ENCODE data around the gene RPS14.

RPS14 gene

DNA sequence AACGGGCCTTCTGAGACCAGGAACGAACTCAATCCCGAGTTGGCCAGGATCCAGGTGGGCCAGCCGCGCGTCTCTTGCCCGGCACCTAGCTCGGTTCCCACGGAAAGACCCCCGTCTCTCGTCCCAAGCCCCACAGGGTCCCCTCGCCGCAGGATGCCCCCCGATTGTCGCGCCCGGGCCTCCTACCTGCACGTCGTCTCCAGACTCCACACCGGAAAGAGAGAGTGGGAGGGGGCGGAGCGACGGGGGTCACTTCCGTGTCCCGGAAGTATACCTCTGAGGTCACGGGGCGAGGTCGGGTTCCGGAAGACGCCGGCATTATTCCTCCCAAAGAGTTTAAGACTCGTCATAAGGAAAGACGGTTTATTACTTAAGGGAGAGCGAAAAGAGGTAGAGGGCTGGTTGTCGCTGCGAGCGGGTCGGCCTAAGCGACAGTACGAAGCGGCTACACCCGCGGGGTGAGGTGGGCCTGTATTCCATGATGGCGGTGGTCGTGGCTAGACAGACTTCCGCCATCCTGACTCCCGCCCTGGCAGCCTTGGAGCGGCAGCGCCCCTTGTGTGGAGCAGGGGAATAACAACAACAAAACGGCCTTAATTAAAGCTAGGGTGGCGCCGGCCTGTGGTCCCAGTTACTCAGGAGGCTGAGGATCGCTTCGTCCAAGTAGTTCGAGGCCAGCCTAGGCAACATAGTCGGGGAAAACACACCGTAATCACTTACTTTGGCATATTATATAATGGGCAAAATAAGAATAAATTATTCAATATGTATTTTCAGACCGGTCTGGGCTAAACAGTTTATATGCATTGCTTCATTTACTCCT, at the start of gene RPS14:
Gene RPS14 (minus strand): TSS at position 223 of the 823 bp plus-strand sequence. CDS start 2,006 bp downstream, outside the sequence.
- peak; percentile 91 to 92 for ATAC-seq

DNA sequence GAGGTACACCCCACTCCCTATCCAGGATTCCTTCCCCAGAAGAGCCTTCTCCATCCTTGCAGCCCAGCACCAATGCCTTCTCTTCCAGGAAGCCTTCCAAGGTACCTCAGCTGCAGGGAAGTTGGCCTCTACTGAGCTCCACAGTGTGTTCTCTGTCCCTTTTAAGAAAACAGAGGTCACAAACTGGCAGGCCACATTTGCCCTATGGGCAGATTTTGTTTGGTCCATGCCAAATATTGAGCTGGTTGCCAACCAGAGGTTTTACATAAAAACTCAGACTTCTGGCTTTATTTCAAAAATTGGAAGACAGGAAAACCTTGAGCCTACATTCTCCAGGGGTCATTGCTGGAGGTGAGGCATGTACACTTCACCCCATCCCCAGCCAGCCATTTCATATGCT, 49.4 kb upstream of the RPS14 start:
- ATAC-seq, result no peak

DNA sequence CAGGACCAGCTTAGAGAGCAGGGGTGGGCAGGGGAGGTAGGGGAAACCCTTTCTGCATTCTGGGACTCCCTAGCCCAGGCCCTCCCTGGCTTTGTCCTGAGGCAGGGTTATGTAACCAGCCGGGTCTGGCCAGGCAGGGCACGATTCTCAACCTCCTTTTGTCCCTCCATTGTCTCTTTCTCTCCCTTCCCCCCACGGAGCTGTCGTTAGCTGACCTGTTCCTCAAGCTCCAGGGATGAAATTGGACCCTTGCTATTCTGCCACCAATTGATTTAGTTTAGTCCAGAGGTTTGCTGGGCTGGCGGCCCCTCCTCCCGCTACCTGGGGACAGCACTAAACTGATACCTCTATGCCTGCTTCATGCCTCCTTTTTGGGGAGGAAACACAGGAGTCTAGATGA, 49.0 kb upstream of the RPS14 start:
- no peak for ATAC-seq

DNA sequence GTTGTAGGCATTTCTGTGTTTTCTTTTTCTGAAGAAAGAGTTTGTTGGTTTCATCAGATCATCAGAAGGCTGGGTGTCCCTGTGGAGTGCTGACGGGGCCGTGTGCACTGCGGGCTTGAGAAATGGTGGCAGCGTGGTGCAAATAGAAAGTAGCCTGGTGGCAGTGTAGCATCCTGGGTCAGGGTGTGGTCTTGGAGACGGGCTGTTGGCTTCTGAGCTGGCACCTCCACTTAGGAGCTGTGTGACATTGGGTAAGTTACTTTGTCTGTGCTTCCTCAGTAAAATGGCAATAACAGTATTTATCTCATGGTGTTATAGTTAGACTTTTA, 48.4 kb upstream of the RPS14 start:
- ATAC-seq, result no peak

DNA sequence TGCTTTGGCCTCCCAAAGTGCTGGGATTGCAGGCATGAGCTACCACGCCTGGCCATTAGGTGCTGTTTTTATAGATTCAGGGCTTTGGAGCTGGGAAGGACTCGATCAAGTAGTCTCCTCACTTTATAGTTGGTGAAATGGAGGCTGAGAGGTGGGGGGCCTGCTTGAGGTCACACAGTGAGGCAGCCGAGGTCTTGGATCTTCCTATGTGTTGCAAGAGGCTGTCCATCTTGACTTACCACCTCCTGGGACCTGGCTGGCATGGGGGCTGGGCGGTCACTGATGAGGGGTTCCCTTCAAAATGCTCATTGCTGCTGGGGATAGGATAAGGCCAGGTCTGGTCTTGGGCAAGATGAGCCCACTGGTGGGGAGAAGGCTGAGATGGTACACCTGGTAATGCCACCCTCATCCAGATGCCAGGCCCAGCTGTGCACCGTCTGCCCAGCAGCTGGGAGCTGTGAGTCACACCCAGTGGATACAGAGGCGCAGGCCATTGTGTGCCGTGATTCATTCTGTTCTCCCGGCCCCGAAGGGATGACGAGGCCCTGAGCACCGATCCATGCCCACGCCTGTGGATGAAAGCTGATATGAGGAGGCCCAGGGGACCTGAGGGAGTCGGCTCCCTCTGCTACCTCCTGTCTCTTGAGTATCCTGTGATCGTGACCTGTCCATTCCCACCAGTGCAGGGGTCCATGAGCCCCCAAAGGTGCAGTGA, 47.9 kb upstream of the RPS14 start:
- no peak for ATAC-seq

DNA sequence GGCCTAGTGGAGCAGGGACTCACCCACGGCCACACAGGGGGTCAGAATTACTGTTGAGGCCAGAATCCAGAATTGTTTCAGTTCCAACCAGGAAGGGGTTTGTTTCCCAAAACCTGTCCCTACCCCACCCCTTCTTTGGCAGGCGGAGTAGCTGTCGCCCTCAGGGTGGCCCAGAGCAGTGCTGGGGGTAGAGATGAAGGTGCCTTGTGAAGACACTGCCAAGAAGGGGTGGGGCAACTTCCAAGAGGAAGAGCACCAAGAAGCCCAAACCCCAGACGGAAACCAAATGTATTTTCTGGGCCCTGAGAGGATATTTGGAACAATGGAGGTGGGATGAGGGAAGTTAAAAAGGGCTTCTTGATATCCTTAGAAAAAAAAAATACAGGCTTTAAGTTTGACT, 47.0 kb upstream of the RPS14 start:
- ATAC-seq, result no peak

GRCh38 chr5:150496098-150496497, 46.6 kb upstream of the RPS14 start:
- no peak for ATAC-seq

DNA sequence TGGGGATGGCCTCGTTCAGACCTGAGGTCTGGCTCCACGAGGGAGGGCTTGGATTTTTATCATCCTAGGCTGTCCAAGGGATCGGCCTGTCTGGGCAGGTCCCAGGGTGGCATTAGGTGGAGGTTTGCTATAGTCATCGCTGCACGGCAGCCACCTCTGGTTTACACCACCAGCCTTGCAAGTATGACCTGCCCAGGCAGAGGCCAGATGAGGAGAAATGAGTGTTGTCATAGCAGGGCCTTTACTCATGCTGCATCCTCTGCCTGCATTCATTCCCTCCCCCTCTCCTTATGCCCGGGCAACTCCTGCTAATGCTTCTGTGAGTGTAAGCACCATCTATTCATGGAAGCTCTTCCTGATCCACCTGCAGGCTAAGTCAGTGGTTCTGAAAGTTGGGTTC, 43.1 kb upstream of the RPS14 start:
- no peak for ATAC-seq

DNA sequence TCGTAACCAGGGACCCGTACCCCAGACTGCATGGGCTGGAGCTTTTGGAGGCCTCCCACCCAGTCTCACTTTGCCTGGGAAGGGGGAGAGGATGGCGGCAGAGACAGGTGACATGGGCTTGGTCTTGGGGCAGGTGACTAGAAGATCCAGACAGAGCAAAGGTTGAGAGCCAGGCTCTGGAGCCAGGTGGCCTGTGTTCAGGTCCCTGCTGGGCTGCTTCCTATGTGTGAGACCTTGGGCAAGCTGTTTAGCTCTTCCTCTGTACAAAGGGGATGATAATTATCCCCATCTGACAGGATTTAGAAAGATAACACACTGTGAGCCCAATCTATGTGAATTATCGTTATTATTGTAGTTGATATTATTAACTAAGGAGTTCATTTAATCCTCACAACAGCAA, 42.3 kb upstream of the RPS14 start:
- no peak for ATAC-seq

DNA sequence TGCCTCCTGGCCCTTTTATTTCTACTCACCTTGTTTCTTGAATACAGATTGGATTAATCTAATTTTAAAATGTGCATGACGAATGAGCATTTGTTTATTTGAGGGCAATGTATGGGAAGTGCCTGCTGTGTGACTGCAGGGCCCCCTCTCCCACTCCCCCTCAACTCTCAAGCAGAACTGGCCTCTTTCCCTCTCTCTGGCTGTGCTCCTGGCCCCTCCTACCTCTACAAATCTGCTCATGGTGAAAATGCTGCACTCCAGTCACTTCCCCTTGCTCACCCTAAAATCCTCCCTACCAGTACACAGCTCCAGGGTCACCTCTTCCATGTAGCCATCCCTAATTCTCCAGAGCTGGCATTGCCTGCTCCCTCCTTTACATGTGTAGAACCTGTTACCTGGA, 41.2 kb upstream of the RPS14 start:
- no peak for ATAC-seq

DNA sequence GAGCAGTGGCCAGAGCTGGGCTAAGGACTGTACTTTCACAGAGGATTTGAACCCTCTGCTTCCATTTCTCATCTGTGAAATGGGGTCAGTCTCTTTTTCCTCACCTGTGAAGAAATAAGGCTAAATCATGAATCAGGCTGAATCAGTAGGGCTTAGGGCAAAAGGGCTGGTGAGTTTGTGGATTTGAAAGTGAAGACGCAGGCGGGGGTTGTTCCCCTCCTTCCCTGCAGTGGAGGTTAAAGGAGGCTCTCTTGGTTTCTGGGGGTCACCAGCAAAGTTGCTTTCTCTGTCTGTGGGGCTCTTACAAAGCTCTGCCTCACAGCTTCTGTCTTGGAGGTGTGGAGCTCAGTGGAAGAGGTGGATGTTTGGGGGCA, 40.7 kb upstream of the RPS14 start:
- no peak for ATAC-seq

- no peak for ATAC-seq
Measured at GRCh38 chr5:150489360-150490295, 40.1 kb upstream of the RPS14 start.

- ATAC-seq, result no peak
Measured at GRCh38 chr5:150488519-150489359, 39.2 kb upstream of the RPS14 start.

GRCh38 chr5:150487199-150488061, 37.9 kb upstream of the RPS14 start:
- ATAC-seq, result no peak

GRCh38 chr5:150486402-150487198, 37.1 kb upstream of the RPS14 start:
- peak; percentile 32 to 39 for ATAC-seq

DNA sequence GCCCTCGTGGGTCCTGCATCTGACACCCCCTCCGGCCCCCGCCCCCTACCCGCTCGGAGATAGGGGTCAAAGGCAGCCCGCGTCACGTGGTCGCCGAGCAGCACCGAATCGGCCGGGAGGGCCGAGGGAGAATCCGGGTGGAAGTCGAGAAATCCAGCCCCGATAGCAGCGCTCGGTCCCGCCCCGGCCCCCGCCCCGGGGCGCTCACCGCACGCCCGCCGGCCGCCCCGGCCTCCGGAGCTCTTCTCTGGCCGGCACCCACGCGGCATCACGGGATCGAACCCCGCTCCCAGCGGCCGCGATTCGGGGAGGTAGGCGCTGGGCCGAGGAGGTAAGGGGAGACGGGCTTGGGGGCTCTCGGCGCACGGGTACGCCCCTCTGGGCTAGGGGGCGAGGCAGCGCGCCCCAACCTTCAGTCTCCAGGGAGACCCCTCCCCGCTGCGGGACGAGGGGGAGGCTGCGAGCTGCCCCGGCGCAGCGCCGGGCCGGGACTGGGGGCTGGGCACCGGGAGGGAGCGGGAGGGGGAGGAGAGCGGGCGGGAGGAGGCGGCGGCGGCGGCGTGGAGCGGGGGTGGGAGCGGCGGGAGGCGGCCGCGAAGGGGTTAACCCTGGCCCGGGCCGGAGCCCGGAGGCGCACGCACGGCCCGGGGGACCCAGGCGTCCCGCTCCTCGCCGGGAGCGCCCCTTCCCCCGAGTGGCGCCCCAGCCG, 36.3 kb upstream of the RPS14 start:
- peak; percentile 14 to 18 for ATAC-seq

GRCh38 chr5:150484964-150485692, 35.6 kb upstream of the RPS14 start:
- no peak for ATAC-seq

DNA sequence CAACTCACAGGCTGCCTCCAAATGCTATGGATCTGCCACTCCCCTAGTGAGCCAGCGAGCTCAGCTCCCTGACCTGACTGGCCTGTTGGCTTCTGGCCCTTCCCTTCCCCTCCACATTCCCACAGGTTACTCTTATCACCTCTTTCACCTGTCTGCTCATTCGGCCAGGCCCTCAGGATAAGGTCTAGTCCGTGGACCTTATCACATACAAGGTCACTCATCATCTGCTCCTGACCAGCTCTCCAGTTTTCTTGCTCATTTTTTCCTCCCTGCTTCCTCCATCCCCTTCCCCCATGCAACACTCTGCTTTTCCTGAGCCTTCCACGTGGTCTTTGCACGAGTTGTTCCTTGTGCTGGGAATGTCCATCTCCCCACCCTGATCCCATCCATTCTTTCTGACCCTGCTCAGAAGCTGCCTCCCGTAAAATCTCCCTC, 32.5 kb upstream of the RPS14 start:
- ATAC-seq, result no peak

GRCh38 chr5:150481708-150481965, 32.1 kb upstream of the RPS14 start:
- no peak for ATAC-seq
